WTC11 (cell line): ENCODE data around the gene IL21R. TPM values are rescaled to one million over a fixed set of nuclear protein-coding genes. Genes with fewer than 3 reads are reported as not detected.

Experiments
- ATAC-seq: fragments of 200-7000 bp; cut with Tn5 transposase; 2 replicates; pipeline ENCODE4 v1.10.0; 2021; ENCODE audit warnings: mild to moderate bottlenecking, moderate library complexity
- CTCF ChIA-PET: fragments of 300-600 bp; sonication (Branson Sonifier 250); formaldehyde crosslinking; loops from one replicate; lab custom pipeline; 2021; ENCODE audit warnings: antibody characterized with exemption; lab: Charles Lee
- POLR2A ChIA-PET: fragments of 350-600 bp; sonication (Branson Sonifier 250); formaldehyde crosslinking; loops from one replicate; lab custom pipeline; 2021; ENCODE audit warnings: antibody characterized with exemption; lab: Charles Lee
- DNase-seq: peaks from one replicate; pipeline ENCODE4 v3.0.0; 2021; ENCODE audit warnings: low spot score
- H3K27ac Mint-ChIP-seq: 2 replicates; pipeline ENCODE4 v1.8.0; 2021; ENCODE audit warnings: mixed read lengths
- H3K27me3 Mint-ChIP-seq: 2 replicates; pipeline ENCODE4 v1.8.0; 2021; ENCODE audit warnings: low read depth, mild to moderate bottlenecking, moderate library complexity, mixed read lengths
- H3K36me3 Mint-ChIP-seq: 2 replicates; pipeline ENCODE4 v1.8.0; 2021; ENCODE audit warnings: mixed read lengths
- H3K4me1 Mint-ChIP-seq: 2 replicates; pipeline ENCODE4 v1.8.0; 2022; ENCODE audit warnings: mixed read lengths
- H3K4me3 Mint-ChIP-seq: 2 replicates; pipeline ENCODE4 v1.8.0; 2021; ENCODE audit warnings: mild to moderate bottlenecking, moderate library complexity, mixed read lengths
- H3K9me3 Mint-ChIP-seq: 2 replicates; pipeline ENCODE4 v1.8.0; 2021; ENCODE audit warnings: mixed read lengths
- AFF4 ChIP-seq: sonication (generic); formaldehyde crosslinking; IDR thresholded peaks from 2 replicates; pipeline ENCODE4 v1.8.1; 2023; ENCODE audit warnings: mild to moderate bottlenecking, missing genetic modification reagents, borderline replicate concordance
- ATF3 ChIP-seq: sonication (generic); formaldehyde crosslinking; conservative IDR thresholded peaks from 2 replicates; pipeline ENCODE4 v1.8.1; 2022; ENCODE audit warnings: mild to moderate bottlenecking, missing genetic modification reagents
- ATF6 ChIP-seq: sonication (generic); formaldehyde crosslinking; IDR thresholded peaks from 2 replicates; pipeline ENCODE4 v1.8.1; 2023; ENCODE audit warnings: mild to moderate bottlenecking, missing genetic modification reagents
- ETV6 ChIP-seq: sonication (generic); formaldehyde crosslinking; IDR thresholded peaks from 2 replicates; pipeline ENCODE4 v1.8.1; 2022; ENCODE audit warnings: mild to moderate bottlenecking, missing genetic modification reagents
- MAX ChIP-seq: sonication (generic); formaldehyde crosslinking; IDR thresholded peaks from 2 replicates; pipeline ENCODE4 v1.8.0; 2022; ENCODE audit warnings: mild to moderate bottlenecking, missing genetic modification reagents
- SOX15 ChIP-seq: fragments of 250-450 bp; sonication (Bioruptor Pico); IDR thresholded peaks from 2 replicates; pipeline ENCODE4 v1.9.0; 2021; ENCODE audit warnings: mild to moderate bottlenecking
- TCF7 ChIP-seq: sonication (generic); formaldehyde crosslinking; IDR thresholded peaks from 2 replicates; pipeline ENCODE4 v1.8.0; 2022; ENCODE audit warnings: mild to moderate bottlenecking, low read depth, missing genetic modification reagents, moderate library complexity
- TP53 ChIP-seq: sonication (generic); formaldehyde crosslinking; IDR thresholded peaks from 2 replicates; pipeline ENCODE4 v1.8.1; 2023; ENCODE audit warnings: mild to moderate bottlenecking, missing genetic modification reagents
- USF1 ChIP-seq: sonication (generic); formaldehyde crosslinking; IDR thresholded peaks from 2 replicates; pipeline ENCODE4 v1.8.0; 2022; ENCODE audit warnings: mild to moderate bottlenecking, missing genetic modification reagents
- ZNF219 ChIP-seq: sonication (generic); formaldehyde crosslinking; IDR thresholded peaks from 2 replicates; pipeline ENCODE4 v1.8.0; 2023; ENCODE audit warnings: missing genetic modification reagents, mild to moderate bottlenecking, borderline replicate concordance
- ZNF263 ChIP-seq: sonication (generic); formaldehyde crosslinking; IDR thresholded peaks from 2 replicates; pipeline ENCODE4 v1.8.1; 2022; ENCODE audit warnings: low read depth, mild to moderate bottlenecking, moderate library complexity, missing genetic modification reagents
- ZNF416 ChIP-seq: fragments of 250-450 bp; sonication (Bioruptor Pico); IDR thresholded peaks from 2 replicates; pipeline ENCODE4 v1.9.0; 2021; ENCODE audit warnings: mild to moderate bottlenecking, inconsistent platforms
- ZNF532 ChIP-seq: fragments of 250-450 bp; sonication (Bioruptor Pico); IDR thresholded peaks from 2 replicates; pipeline ENCODE4 v1.9.0; 2021; ENCODE audit warnings: mild to moderate bottlenecking, borderline replicate concordance
- total RNA-seq: library from RNA; stranded (reverse); gene quantifications from 3 replicates; pipeline ENCODE4 v1.2.3, GENCODE V29; 2021

IL21R gene
- total RNA-seq, 1 experiment from 2014 or later = 0.70 TPM

GRCh38 chr16:27405546-27406451, 3.8 kb downstream of the IL21R start (continued):
- no peak for TF ChIP-seq AFF4
- no peak for TF ChIP-seq TCF7
- TF ChIP-seq ZNF532 = no peak
- no peak for TF ChIP-seq ZNF219 (CRISPR knock-in tag)
- no peak for TF ChIP-seq SOX15
- no peak for TF ChIP-seq TP53
- TF ChIP-seq, all 79 proteins: peak for 0

- ATAC-seq = no peak
- Mint-ChIP-seq H3K4me1 (peaks cover 28% of the 10 kb centered on the region), H3K9me3 (peaks cover 1% of the 10 kb centered on the region), H3K27ac (no peak overlapping the region), H3K4me3 (no peak overlapping the region), H3K36me3 (no peaks in the 10 kb centered on the region; the same call in 1 of the 2 replicates), H3K27me3 (no peaks in the 10 kb centered on the region)
- ChIA-PET POLR2A (no interaction called here), CTCF (interaction anchor here (0.7 to 1.8 kb wide), 2 partner anchors 44 to 227 kb away, joined by 3 to 10 read pairs; no protein-coding TSS in a partner anchor)
- TF ChIP-seq MAX (CRISPR knock-in tag) (no peak), ZNF416 (no peak), ATF3 (CRISPR knock-in tag) (no peak), SOX15 (no peak)
- no peak for DNase-seq
Observed at GRCh38 chr16:27406511-27407128, 4.6 kb downstream of the IL21R start.

- H3K9me3 Mint-ChIP-seq = peaks cover 6% of the 10 kb centered on the region
- H3K4me1 Mint-ChIP-seq = peaks cover 26% of the 10 kb centered on the region
- no peak overlapping the region; the same call in 1 of the 2 replicates for H3K27ac Mint-ChIP-seq
- DNase-seq (no peak), ATAC-seq (no peak)
- no peak overlapping the region for H3K4me3 Mint-ChIP-seq
- peaks cover 3% of the 10 kb centered on the region; the same call in 1 of the 2 replicates for H3K36me3 Mint-ChIP-seq
- no peaks in the 10 kb centered on the region for H3K27me3 Mint-ChIP-seq
- ChIA-PET CTCF (interaction anchor here (1.4 to 1.8 kb wide), 2 partner anchors 226 to 228 kb away, joined by 5 to 10 read pairs; no protein-coding TSS in a partner anchor), POLR2A (no interaction called here)
- TF ChIP-seq ETV6 = no peak
- TF ChIP-seq ZNF263 = no peak
- no peak for TF ChIP-seq ATF6 (CRISPR knock-in tag)
- no peak for TF ChIP-seq USF1 (CRISPR knock-in tag)
Observed at GRCh38 chr16:27407133-27407532, 5.2 kb downstream of the IL21R start.
